Upper lobe of right lung (tissue), 1 donor: ENCODE results near the gene GSC2. TPM values are rescaled to one million over a fixed set of nuclear protein-coding genes. Genes with fewer than 3 reads are reported as not detected.
A peak's percentile ranks its signal among the peaks of the same experiment; 100 is the strongest.

Source experiments
- ATAC-seq: fragments of 200-7000 bp; cut with Tn5 transposase; one replicate; pipeline ENCODE4 v1.9.1; 2020; ENCODE audit warnings: mild to moderate bottlenecking, moderate library complexity
- DNase-seq: peaks from one replicate; pipeline ENCODE4 v3.0.0-alpha.2; 2020
- H3K27ac ChIP-seq: fragments of 200-600 bp; one replicate; pipeline ENCODE4 v1.8.0; 2022
- H3K27me3 ChIP-seq: fragments of 200-600 bp; one replicate; pipeline ENCODE4 v1.8.0; 2022; ENCODE audit warnings: mild to moderate bottlenecking
- H3K36me3 ChIP-seq: fragments of 200-600 bp; one replicate; pipeline ENCODE4 v1.8.0; 2022
- H3K4me1 ChIP-seq: fragments of 200-600 bp; one replicate; pipeline ENCODE4 v1.8.0; 2022
- H3K4me3 ChIP-seq: fragments of 200-600 bp; one replicate; pipeline ENCODE4 v1.8.0; 2022; ENCODE audit warnings: mild to moderate bottlenecking
- H3K9me3 ChIP-seq: fragments of 200-600 bp; one replicate; pipeline ENCODE4 v1.8.0; 2022
- CTCF ChIP-seq: fragments of 200-600 bp; IDR thresholded peaks from one replicate; pipeline ENCODE4 v1.8.0; 2022; ENCODE audit warnings: antibody characterized with exemption
- intact Hi-C: fragments of 100-400 bp; cut with DNase I; formaldehyde crosslinking; loops from one replicate; pipeline ENCODE4 v1.11.0; 2022
- total RNA-seq: library from RNA; stranded (reverse); fragmentation: NEBNext Ultra II Directional; extraction: Animal tissue kit (Norgen Biotek cat#: 25700); gene quantifications from one replicate; pipeline ENCODE4 v1.2.1, GENCODE V29; 2021
- donor health status: DM: no; HTN: yes; CAD: no; lungs with severe emphysema.

GSC2 gene
- total RNA-seq, 1 donor from 2014 or later = not detected

GRCh38 chr22:19103880-19104821 lies 45.9 kb downstream of the GSC2 start:
- TF ChIP-seq CTCF = no peak
- Histone ChIP-seq H3K4me3 (no peak overlapping the region), H3K9me3 (no peaks in the 10 kb centered on the region), H3K36me3 (no peaks in the 10 kb centered on the region), H3K27me3 (no peaks in the 10 kb centered on the region), H3K4me1 (peaks cover 43% of the 10 kb centered on the region), H3K27ac (no peak overlapping the region)
- intact Hi-C loops = no loop called here
- DNase-seq (no peak), ATAC-seq (no peak)

- ATAC-seq (no peak), DNase-seq (peak; percentile 17)
- H3K27ac ChIP-seq = peak overlapping the region; percentile 36
- intact Hi-C loops = no loop called here
- no peaks in the 10 kb centered on the region for H3K27me3 ChIP-seq
- no peaks in the 10 kb centered on the region for H3K9me3 ChIP-seq
- H3K4me1 ChIP-seq = peaks cover 6% of the 10 kb centered on the region
- TF ChIP-seq CTCF = no peak
- no peak overlapping the region for H3K4me3 ChIP-seq
- no peaks in the 10 kb centered on the region for H3K36me3 ChIP-seq
Observed at GRCh38 chr22:19098157-19098556, 51.9 kb downstream of the GSC2 start.

- intact Hi-C loops = no loop called here
- TF ChIP-seq CTCF = no peak
- no peaks in the 10 kb centered on the region for H3K9me3 ChIP-seq
- H3K27ac ChIP-seq = peak overlapping the region; percentile 36
- H3K4me1 ChIP-seq = peaks cover 6% of the 10 kb centered on the region
- no peaks in the 10 kb centered on the region for H3K27me3 ChIP-seq
- ATAC-seq = peak; percentile 76
- H3K4me3 ChIP-seq = no peak overlapping the region
- H3K36me3 ChIP-seq = no peaks in the 10 kb centered on the region
- peak; percentile 53 for DNase-seq
Observed at GRCh38 chr22:19097518-19097917, 52.6 kb downstream of the GSC2 start.

Other genes starting within 250 kb of the GSC2 start
- 3.1 TPM for gene DGCR6, start 244.0 kb downstream of the GSC2 start, total RNA-seq
- 60.9 TPM for gene PRODH, start 214.0 kb downstream of the GSC2 start, total RNA-seq
- gene DGCR2, start 27.9 kb downstream of the GSC2 start, total RNA-seq = 70.6 TPM
- not detected for gene TSSK2, start 19.0 kb downstream of the GSC2 start, total RNA-seq
- gene ESS2, start 5.6 kb downstream of the GSC2 start, total RNA-seq = 14.0 TPM
- 63.0 TPM for gene SLC25A1, start 28.4 kb upstream of the GSC2 start, total RNA-seq
- gene CLTCL1, start 141.4 kb upstream of the GSC2 start, total RNA-seq = 4.3 TPM